Upper lobe of right lung (tissue), 1 donor: ENCODE measurements around the gene WDR35. TPM values are rescaled to one million over a fixed set of nuclear protein-coding genes. Genes with fewer than 3 reads are reported as not detected.

Experiments used
- ATAC-seq: fragments of 200-7000 bp; cut with Tn5 transposase; one replicate; pipeline ENCODE4 v1.9.1; 2020; ENCODE audit warnings: mild to moderate bottlenecking, moderate library complexity
- DNase-seq: peaks from one replicate; pipeline ENCODE4 v3.0.0-alpha.2; 2020
- H3K27ac ChIP-seq: fragments of 200-600 bp; one replicate; pipeline ENCODE4 v1.8.0; 2022
- H3K27me3 ChIP-seq: fragments of 200-600 bp; one replicate; pipeline ENCODE4 v1.8.0; 2022; ENCODE audit warnings: mild to moderate bottlenecking
- H3K36me3 ChIP-seq: fragments of 200-600 bp; one replicate; pipeline ENCODE4 v1.8.0; 2022
- H3K4me1 ChIP-seq: fragments of 200-600 bp; one replicate; pipeline ENCODE4 v1.8.0; 2022
- H3K4me3 ChIP-seq: fragments of 200-600 bp; one replicate; pipeline ENCODE4 v1.8.0; 2022; ENCODE audit warnings: mild to moderate bottlenecking
- H3K9me3 ChIP-seq: fragments of 200-600 bp; one replicate; pipeline ENCODE4 v1.8.0; 2022
- CTCF ChIP-seq: fragments of 200-600 bp; IDR thresholded peaks from one replicate; pipeline ENCODE4 v1.8.0; 2022; ENCODE audit warnings: antibody characterized with exemption
- intact Hi-C: fragments of 100-400 bp; cut with DNase I; formaldehyde crosslinking; loops from one replicate; pipeline ENCODE4 v1.11.0; 2022
- total RNA-seq: library from RNA; stranded (reverse); fragmentation: NEBNext Ultra II Directional; extraction: Animal tissue kit (Norgen Biotek cat#: 25700); gene quantifications from one replicate; pipeline ENCODE4 v1.2.1, GENCODE V29; 2021
- donor health status: DM: no; HTN: yes; CAD: no; lungs with severe emphysema.

Gene WDR35
- total RNA-seq, 1 donor from 2014 or later, result 7.3 TPM

DNA sequence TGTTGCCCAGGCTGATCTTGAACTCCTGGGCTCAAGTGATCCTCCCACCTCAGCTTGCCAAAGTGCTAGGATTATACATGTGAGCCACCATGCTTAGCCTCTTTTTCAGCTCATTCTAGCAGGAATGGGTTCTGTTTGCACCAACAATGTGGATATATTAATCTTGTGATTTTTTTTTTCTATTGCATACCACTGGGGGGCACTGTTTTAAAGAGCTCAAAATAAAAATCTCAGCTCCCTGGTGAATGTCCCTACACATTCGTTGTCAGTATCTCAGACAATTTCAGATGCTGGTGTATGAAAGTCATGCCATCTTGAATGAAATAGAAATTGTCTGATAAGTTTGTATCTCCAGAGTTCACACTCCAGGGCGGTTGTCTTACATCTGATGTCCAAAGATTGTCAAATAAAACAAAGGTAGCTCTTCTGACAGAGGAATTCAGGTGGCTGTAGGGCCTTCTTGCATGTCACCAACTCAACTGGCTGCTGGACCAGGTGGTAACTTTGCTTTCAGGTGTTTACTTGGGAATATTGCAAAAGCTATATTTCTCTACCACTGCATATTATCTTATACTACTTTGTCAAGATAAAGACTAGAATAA is 25.7 kb upstream of the WDR35 start:
- DNase-seq, result no peak
- Histone ChIP-seq H3K4me3 (no peak overlapping the region), H3K9me3 (no peaks in the 10 kb centered on the region), H3K36me3 (no peaks in the 10 kb centered on the region), H3K4me1 (peaks cover 12% of the 10 kb centered on the region), H3K27me3 (peaks cover 10% of the 10 kb centered on the region), H3K27ac (no peak overlapping the region)
- ATAC-seq, result peak; percentile 56
- intact Hi-C loops, result loop anchor here (10.0 kb wide), 1 partner anchor 79 kb away; no protein-coding TSS in a partner anchor
- TF ChIP-seq CTCF, result peak; percentile 67

- Histone ChIP-seq H3K9me3 (no peaks in the 10 kb centered on the region), H3K36me3 (no peaks in the 10 kb centered on the region), H3K27ac (peak overlapping the region; percentile 65), H3K27me3 (peaks cover 16% of the 10 kb centered on the region), H3K4me1 (peaks cover 12% of the 10 kb centered on the region), H3K4me3 (peak overlapping the region; percentile 52)
- no peak for TF ChIP-seq CTCF
- DNase-seq (no peak), ATAC-seq (peak; percentile 20)
- intact Hi-C loops, result loop anchor here (10.0 kb wide), 1 partner anchor 82 kb away; no protein-coding TSS in a partner anchor
Measured at GRCh38 chr2:20013126-20013849, 23.4 kb upstream of the WDR35 start.

DNA sequence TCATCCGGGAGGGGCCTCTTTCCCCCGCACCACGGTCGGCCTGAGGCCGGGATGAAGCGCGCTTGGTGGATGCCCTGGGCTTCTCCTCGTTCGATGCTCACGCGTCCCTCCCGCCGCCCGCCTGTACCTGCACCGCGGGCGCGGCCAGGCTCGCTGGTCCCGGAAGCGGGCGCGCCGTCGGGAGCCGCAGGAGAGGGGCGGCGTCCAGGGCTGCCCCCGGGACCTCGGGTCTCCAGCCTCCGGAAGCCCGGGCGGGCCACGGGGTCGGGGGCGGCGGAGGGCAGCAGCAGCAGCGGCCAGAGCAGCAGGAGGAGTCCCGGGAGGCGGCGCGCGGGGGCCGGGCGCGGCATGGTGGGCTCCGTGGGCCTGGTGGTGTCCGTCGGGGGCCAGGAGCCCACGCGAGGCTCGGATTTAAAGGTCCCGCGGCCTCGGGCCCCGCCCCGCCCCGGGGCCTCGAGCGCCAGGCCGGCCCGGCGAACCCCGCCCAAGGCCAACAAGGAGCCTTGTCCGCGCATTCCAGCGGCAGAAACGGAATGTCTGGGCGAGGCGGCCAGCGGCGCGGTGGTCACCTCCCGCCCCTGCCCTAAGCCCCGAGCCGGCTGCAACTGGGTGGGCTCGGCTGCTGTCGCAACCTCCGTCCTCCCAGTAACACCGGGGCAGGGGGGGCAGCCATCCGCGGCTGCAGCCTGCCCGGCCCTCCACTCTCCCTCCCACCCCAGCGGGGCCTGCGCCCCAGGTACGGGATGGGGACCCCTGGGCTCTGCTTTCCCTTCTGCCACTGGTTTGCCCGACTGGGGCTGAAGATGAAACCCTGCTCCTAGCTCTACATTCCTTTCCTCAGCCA is 22.6 kb upstream of the WDR35 start, which contains the start of gene MATN3:
Gene MATN3 (minus strand): TSS at position 387 of the 844 bp plus-strand sequence. CDS start 37 bp downstream, at position 350.
- DNase-seq (peak; percentile 81), ATAC-seq (peak; percentile 92)
- Histone ChIP-seq H3K4me1 (peaks cover 12% of the 10 kb centered on the region), H3K9me3 (no peaks in the 10 kb centered on the region), H3K4me3 (peak within 1 kb of the TSS; percentile 52), H3K27me3 (peaks cover 17% of the 10 kb centered on the region), H3K36me3 (no peaks in the 10 kb centered on the region), H3K27ac (peak within 1 kb of the TSS; percentile 65)
- intact Hi-C loops, result loop anchor here (10.0 kb wide), 1 partner anchor 82 kb away; no protein-coding TSS in a partner anchor
- TF ChIP-seq CTCF, result no peak

- peaks cover 12% of the 10 kb centered on the region for H3K4me1 ChIP-seq
- peaks cover 17% of the 10 kb centered on the region for H3K27me3 ChIP-seq
- H3K4me3 ChIP-seq, result peak overlapping the region; percentile 52
- H3K36me3 ChIP-seq, result no peaks in the 10 kb centered on the region
- no peak for TF ChIP-seq CTCF
- ATAC-seq, result peak; percentile 18
- intact Hi-C loops, result loop anchor here (10.0 kb wide), 1 partner anchor 83 kb away; no protein-coding TSS in a partner anchor
- H3K27ac ChIP-seq, result no peak overlapping the region
- no peak for DNase-seq
- no peaks in the 10 kb centered on the region for H3K9me3 ChIP-seq
Measured at GRCh38 chr2:20012032-20012281, 22.1 kb upstream of the WDR35 start.

GRCh38 chr2:20011276-20012031 is 21.5 kb upstream of the WDR35 start:
- DNase-seq (no peak), ATAC-seq (no peak)
- Histone ChIP-seq H3K27me3 (peaks cover 17% of the 10 kb centered on the region), H3K9me3 (no peaks in the 10 kb centered on the region), H3K4me1 (peaks cover 12% of the 10 kb centered on the region), H3K4me3 (no peak overlapping the region), H3K36me3 (no peaks in the 10 kb centered on the region), H3K27ac (no peak overlapping the region)
- intact Hi-C loops, result loop anchor here (10.0 kb wide), 1 partner anchor 83 kb away; no protein-coding TSS in a partner anchor
- no peak for TF ChIP-seq CTCF
